Measurements from ENCODE around the gene GMPR.

Gene GMPR

GRCh38 chr6:16339265-16339587 lies 100.8 kb downstream of the GMPR start:
- Histone ChIP-seq H3K27me3 (ENCODE audit: low read length) (no peaks in the 10 kb centered on the region), H3K9me2 (replicated peaks; ENCODE audit: insufficient read depth, low read length) (no peaks in the 10 kb centered on the region), H3K9me3 (ENCODE audit: insufficient read depth, low read length) (no peaks in the 10 kb centered on the region), H2AFZ (ENCODE audit: low read depth, low read length, severe bottlenecking) (no peak overlapping the region), H4K20me1 (ENCODE audit: low read depth, low read length) (no peaks in the 10 kb centered on the region), H3K36me3 (ENCODE audit: low read length) (no peaks in the 10 kb centered on the region), H3F3A (ENCODE audit: insufficient read depth) (no peaks in the 10 kb centered on the region), H3K27ac (ENCODE audit: low read depth, low read length) (no peak overlapping the region), H3K4me2 (ENCODE audit: low read depth, low read length, poor library complexity, severe bottlenecking) (no peak overlapping the region), H3K79me2 (ENCODE audit: insufficient read depth, low read length) (no peaks in the 10 kb centered on the region), H3K9ac (ENCODE audit: low read length) (no peak overlapping the region), H3K4me3 (ENCODE audit: insufficient read depth, low read length, poor library complexity, severe bottlenecking) (no peak overlapping the region)
- TF ChIP-seq EZH2phosphoT487 (conservative IDR thresholded peaks at IDR 0.05; ENCODE audit: low read length) (no peak), CTCF (IDR thresholded peaks at IDR 0.05; ENCODE audit: insufficient read depth, low read length, poor library complexity, severe bottlenecking) (no peak)

GRCh38 chr6:16343593-16343992 lies 105.2 kb downstream of the GMPR start:
- TF ChIP-seq CTCF (IDR thresholded peaks at IDR 0.05; ENCODE audit: insufficient read depth, low read length, poor library complexity, severe bottlenecking) (no peak), EZH2phosphoT487 (conservative IDR thresholded peaks at IDR 0.05; ENCODE audit: low read length) (no peak)
- Histone ChIP-seq H3K9me3 (ENCODE audit: insufficient read depth, low read length) (no peaks in the 10 kb centered on the region), H3K27ac (ENCODE audit: low read depth, low read length) (no peak overlapping the region), H3K36me3 (ENCODE audit: low read length) (no peaks in the 10 kb centered on the region), H3K9ac (ENCODE audit: low read length) (no peak overlapping the region), H3K27me3 (ENCODE audit: low read length) (no peaks in the 10 kb centered on the region), H4K20me1 (ENCODE audit: low read depth, low read length) (no peaks in the 10 kb centered on the region), H3K79me2 (ENCODE audit: insufficient read depth, low read length) (no peaks in the 10 kb centered on the region), H2AFZ (ENCODE audit: low read depth, low read length, severe bottlenecking) (no peak overlapping the region), H3K4me2 (ENCODE audit: low read depth, low read length, poor library complexity, severe bottlenecking) (no peak overlapping the region), H3K9me2 (replicated peaks; ENCODE audit: insufficient read depth, low read length) (no peaks in the 10 kb centered on the region), H3F3A (ENCODE audit: insufficient read depth) (no peaks in the 10 kb centered on the region), H3K4me3 (ENCODE audit: insufficient read depth, low read length, poor library complexity, severe bottlenecking) (no peak overlapping the region)

- no peaks in the 10 kb centered on the region for H3K79me2 ChIP-seq (ENCODE audit: insufficient read depth, low read length)
- no peaks in the 10 kb centered on the region for H4K20me1 ChIP-seq (ENCODE audit: low read depth, low read length)
- no peak overlapping the region for H3K9ac ChIP-seq (ENCODE audit: low read length)
- no peak overlapping the region for H3K4me2 ChIP-seq (ENCODE audit: low read depth, low read length, poor library complexity, severe bottlenecking)
- no peaks in the 10 kb centered on the region for H3F3A ChIP-seq (ENCODE audit: insufficient read depth)
- H3K9me3 ChIP-seq (ENCODE audit: insufficient read depth, low read length), result no peaks in the 10 kb centered on the region
- TF ChIP-seq CTCF (IDR thresholded peaks at IDR 0.05; ENCODE audit: insufficient read depth, low read length, poor library complexity, severe bottlenecking) (no peak), EZH2phosphoT487 (conservative IDR thresholded peaks at IDR 0.05; ENCODE audit: low read length) (no peak)
- H3K27me3 ChIP-seq (ENCODE audit: low read length), result no peaks in the 10 kb centered on the region
- no peak overlapping the region for H3K27ac ChIP-seq (ENCODE audit: low read depth, low read length)
- no peak overlapping the region for H2AFZ ChIP-seq (ENCODE audit: low read depth, low read length, severe bottlenecking)
- H3K9me2 ChIP-seq (replicated peaks; ENCODE audit: insufficient read depth, low read length), result no peaks in the 10 kb centered on the region
- H3K36me3 ChIP-seq (ENCODE audit: low read length), result no peaks in the 10 kb centered on the region
- H3K4me3 ChIP-seq (ENCODE audit: insufficient read depth, low read length, poor library complexity, severe bottlenecking), result no peak overlapping the region
Measured at GRCh38 chr6:16344756-16345155, 106.4 kb downstream of the GMPR start.

All from SU-DHL-6 (cell line).